Chondrocyte (in vitro differentiated cells): ENCODE results near the gene TUBB4A. TPM values are rescaled to one million over a fixed set of nuclear protein-coding genes. Genes with fewer than 3 reads are reported as not detected.

ENCODE experiments used
- DNase-seq: peaks from one replicate; pipeline ENCODE4 v3.0.0; 2021; ENCODE audit warnings: mixed read lengths, low spot score
- H3K27ac Mint-ChIP-seq: one replicate; pipeline ENCODE4 v1.8.0; 2021; ENCODE audit warnings: mild to moderate bottlenecking, moderate library complexity, mixed read lengths; ENCODE audit not compliant: unreplicated experiment
- H3K27me3 Mint-ChIP-seq: 2 replicates; pipeline ENCODE4 v1.8.0; 2021; ENCODE audit warnings: low read depth, mixed read lengths
- H3K36me3 Mint-ChIP-seq: 2 replicates; pipeline ENCODE4 v1.8.0; 2021; ENCODE audit warnings: low read depth, mixed read lengths
- H3K4me1 Mint-ChIP-seq: 2 replicates; pipeline ENCODE4 v1.8.0; 2021; ENCODE audit warnings: low read depth, mild to moderate bottlenecking, mixed read lengths
- H3K4me3 Mint-ChIP-seq: one replicate; pipeline ENCODE4 v1.8.0; 2021; ENCODE audit warnings: mild to moderate bottlenecking, moderate library complexity, mixed read lengths; ENCODE audit not compliant: unreplicated experiment
- H3K9me3 Mint-ChIP-seq: 2 replicates; pipeline ENCODE4 v1.8.0; 2021; ENCODE audit warnings: low read depth, mixed read lengths
- CTCF ChIP-seq: fragments of 200-600 bp; sonication (generic); IDR thresholded peaks from 2 replicates; pipeline ENCODE4 v1.5.0; 2021; ENCODE audit warnings: antibody characterized with exemption, mild to moderate bottlenecking, moderate library complexity
- total RNA-seq: library from RNA; stranded (reverse); gene quantifications from 3 replicates; pipeline ENCODE4 v1.2.1, GENCODE V29; 2021

The TUBB4A gene
- total RNA-seq, 1 donor from 2014 or later = 0.70 TPM

DNA sequence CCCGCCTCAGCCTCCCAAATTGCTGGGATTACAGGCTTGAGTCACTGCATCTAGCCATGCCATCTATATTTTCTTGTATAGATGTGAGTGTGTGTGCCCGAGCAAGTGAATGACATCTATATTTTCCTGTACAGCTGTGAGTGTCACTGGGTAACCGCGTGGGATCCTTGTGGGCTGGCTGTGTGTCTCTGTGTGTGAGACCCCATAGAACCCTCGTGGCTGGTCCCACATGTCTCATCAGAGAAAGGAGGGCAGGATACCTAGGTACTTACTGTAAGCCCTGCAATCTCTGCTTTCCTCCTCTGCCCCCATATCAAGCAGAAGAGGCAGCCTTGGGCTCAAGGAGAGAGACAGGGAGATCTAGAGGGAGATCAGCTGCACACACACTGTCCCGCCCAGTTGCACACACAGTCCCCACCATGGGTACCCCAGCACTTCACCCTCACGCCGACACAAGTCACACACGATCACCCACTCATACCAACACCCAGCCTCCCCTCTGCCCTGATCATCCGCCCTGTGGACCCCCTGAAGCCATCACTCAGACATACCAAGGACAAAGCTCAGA lies 21.2 kb downstream of the TUBB4A start:
- Mint-ChIP-seq H3K4me3 (no peak overlapping the region), H3K27me3 (peaks cover 3% of the 10 kb centered on the region), H3K36me3 (no peaks in the 10 kb centered on the region), H3K4me1 (peaks cover 5% of the 10 kb centered on the region), H3K9me3 (no peaks in the 10 kb centered on the region), H3K27ac (no peak overlapping the region)
- DNase-seq = no peak
- no peak for TF ChIP-seq CTCF

GRCh38 chr19:6479836-6480398 lies 22.2 kb downstream of the TUBB4A start:
- H3K27ac Mint-ChIP-seq = no peak overlapping the region
- H3K4me1 Mint-ChIP-seq = peaks cover 6% of the 10 kb centered on the region
- no peak for TF ChIP-seq CTCF
- H3K4me3 Mint-ChIP-seq = no peak overlapping the region
- peaks cover 6% of the 10 kb centered on the region for H3K27me3 Mint-ChIP-seq
- no peaks in the 10 kb centered on the region for H3K9me3 Mint-ChIP-seq
- H3K36me3 Mint-ChIP-seq = no peaks in the 10 kb centered on the region
- no peak for DNase-seq

GRCh38 chr19:6478815-6479214 lies 23.3 kb downstream of the TUBB4A start:
- Mint-ChIP-seq H3K4me3 (no peak overlapping the region), H3K36me3 (no peaks in the 10 kb centered on the region), H3K27ac (no peak overlapping the region), H3K27me3 (peaks cover 12% of the 10 kb centered on the region), H3K9me3 (no peaks in the 10 kb centered on the region), H3K4me1 (peaks cover 6% of the 10 kb centered on the region)
- DNase-seq = no peak
- no peak for TF ChIP-seq CTCF

DNA sequence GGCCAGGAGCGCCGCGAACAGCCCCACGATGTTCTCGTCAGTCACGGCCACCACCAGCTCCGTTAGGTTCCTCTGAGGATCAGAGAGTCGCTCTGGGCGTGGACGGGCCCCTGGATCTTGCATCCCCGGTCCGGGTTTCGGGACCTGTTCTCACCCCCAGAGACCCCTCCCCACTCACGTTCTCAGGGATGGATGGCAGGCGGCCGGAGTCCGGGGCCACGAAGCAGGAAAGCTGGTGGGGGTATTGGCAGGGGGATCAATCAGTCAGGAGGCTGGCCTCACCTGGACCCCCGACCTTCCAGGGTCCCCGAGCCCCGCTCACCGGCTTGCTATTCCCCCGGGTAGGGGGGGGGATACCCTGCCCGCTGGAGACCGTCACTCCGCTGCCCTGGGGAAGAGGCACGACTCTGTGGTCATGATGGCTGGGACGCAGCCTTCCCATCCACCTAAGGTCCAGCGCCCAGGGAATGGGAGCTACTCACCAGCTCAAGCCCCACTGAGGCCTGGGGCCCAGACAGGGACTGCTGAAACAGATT lies 25.1 kb downstream of the TUBB4A start:
- no peak for TF ChIP-seq CTCF
- DNase-seq = no peak
- Mint-ChIP-seq H3K27me3 (peaks cover 13% of the 10 kb centered on the region), H3K27ac (no peak overlapping the region), H3K4me1 (peaks cover 6% of the 10 kb centered on the region), H3K36me3 (no peaks in the 10 kb centered on the region), H3K9me3 (no peaks in the 10 kb centered on the region), H3K4me3 (peak overlapping the region; percentile 59)

GRCh38 chr19:6476155-6476895 lies 25.8 kb downstream of the TUBB4A start:
- peak overlapping the region; percentile 59 for H3K4me3 Mint-ChIP-seq
- H3K4me1 Mint-ChIP-seq = peaks cover 6% of the 10 kb centered on the region
- no peaks in the 10 kb centered on the region for H3K9me3 Mint-ChIP-seq
- H3K36me3 Mint-ChIP-seq = no peaks in the 10 kb centered on the region
- no peak for DNase-seq
- H3K27ac Mint-ChIP-seq = no peak overlapping the region
- TF ChIP-seq CTCF = no peak
- H3K27me3 Mint-ChIP-seq = peaks cover 13% of the 10 kb centered on the region
